A549 (cell line): Measurements from ENCODE around the gene SLC25A41. TPM values are rescaled to one million over a fixed set of nuclear protein-coding genes. Genes with fewer than 3 reads are reported as not detected.
A peak's percentile ranks its signal among the peaks of the same experiment; 100 is the strongest.

ENCODE experiments used
- ATAC-seq, 2 experiments: fragments of 200-7000 bp in 1 of 2; fragments of >200 bp in 1 of 2; cut with Nextera tagmentation in 1 of 2; cut with Tn5 transposase in 1 of 2; 3 replicates each; pipeline versions ENCODE4 v1.8.0 to v1.9.1; 2018 to 2020; ENCODE audit warnings: mild to moderate bottlenecking in 1 of 2, moderate library complexity in 1 of 2
- CTCF ChIA-PET: fragments of 300-600 bp; sonication (Branson Sonifier 250); formaldehyde crosslinking; extraction: SDS; loops from one replicate; lab custom pipeline; 2021; ENCODE audit warnings: antibody characterized with exemption, inconsistent platforms; lab: Yijun Ruan, JAX
- POLR2A ChIA-PET: fragments of 350-600 bp; formaldehyde crosslinking; extraction: SDS; loops from one replicate; lab custom pipeline; 2021; ENCODE audit warnings: antibody characterized with exemption, inconsistent platforms; lab: Yijun Ruan, JAX
- DNase-seq, 2 experiments: peaks; one replicate each; pipeline versions ENCODE4 v3.0.0 to v3.0.0-alpha.2; 2011 to 2016; ENCODE audit warnings: low read depth in 1 of 2, low spot score in 1 of 2
- FAIRE-seq: peaks from 2 replicates; lab custom pipeline; 2011; peaks lifted over from hg19 to GRCh38; lab: Jason Lieb, UNC
- H3K27ac ChIP-seq, 2 experiments: fragments of >200 bp; sonication (Bioruptor Twin); formaldehyde crosslinking; 3 replicates each; pipeline ENCODE4 v1.5.1; 2016 to 2017
- H3K4me1 ChIP-seq: fragments of >200 bp; sonication (Bioruptor Twin); formaldehyde crosslinking; 3 replicates; pipeline ENCODE4 v1.6.1; 2016
- H3K4me2 ChIP-seq: fragments of >200 bp; sonication (Bioruptor Twin); formaldehyde crosslinking; 3 replicates; pipeline ENCODE4 v1.6.1; 2016
- H3K4me3 ChIP-seq: fragments of >200 bp; sonication (Bioruptor Twin); formaldehyde crosslinking; 3 replicates; pipeline ENCODE4 v1.5.1; 2016
- H3K9me3 ChIP-seq: fragments of >200 bp; sonication (Bioruptor Twin); formaldehyde crosslinking; 3 replicates; pipeline ENCODE4 v1.6.1; 2016
- EHMT2 ChIP-seq: fragments of 200-600 bp; sonication (generic); IDR thresholded peaks from 2 replicates; pipeline ENCODE4 v1.6.1; 2016; ENCODE audit warnings: antibody characterized with exemption, low read depth, mild to moderate bottlenecking, moderate library complexity
- FOSB ChIP-seq: fragments of 250-450 bp; sonication (Bioruptor Pico); IDR thresholded peaks from 2 replicates; pipeline ENCODE4 v1.5.0; 2020; ENCODE audit warnings: mild to moderate bottlenecking, moderate library complexity
- GATA3 ChIP-seq: IDR thresholded peaks from 2 replicates; pipeline ENCODE4 v1.6.1; 2012; ENCODE audit warnings: borderline replicate concordance
- HEYL ChIP-seq: fragments of 250-450 bp; sonication (Bioruptor Pico); IDR thresholded peaks from 2 replicates; pipeline ENCODE4 v1.8.0; 2021; ENCODE audit warnings: mild to moderate bottlenecking, moderate library complexity
- HOXA7 ChIP-seq: fragments of 250-450 bp; sonication (Bioruptor Pico); IDR thresholded peaks from 2 replicates; pipeline ENCODE4 v1.5.0; 2020; ENCODE audit warnings: mild to moderate bottlenecking, moderate library complexity
- HOXB5 ChIP-seq: fragments of 250-450 bp; sonication (Bioruptor Pico); IDR thresholded peaks from 2 replicates; pipeline ENCODE4 v1.5.0; 2020; ENCODE audit warnings: mild to moderate bottlenecking, moderate library complexity
- JUN ChIP-seq, 2 experiments: fragments of >200 bp; sonication (Bioruptor Twin); formaldehyde crosslinking; IDR thresholded peaks; 2 replicates in 1 of 2; 3 replicates in 1 of 2; pipeline ENCODE4 v1.6.1; 2016 to 2017
- KDM5A ChIP-seq: fragments of 200-600 bp; sonication (generic); IDR thresholded peaks from 2 replicates; pipeline ENCODE4 v1.6.1; 2016; ENCODE audit warnings: antibody characterized with exemption, mild to moderate bottlenecking
- MAFK ChIP-seq: fragments of 450-650 bp; IDR thresholded peaks from 2 replicates; pipeline ENCODE4 v1.6.1; 2014; ENCODE audit not compliant: partially characterized antibody
- MAX ChIP-seq: IDR thresholded peaks from 2 replicates; pipeline ENCODE4 v1.6.1; 2012
- MAZ ChIP-seq: fragments of 150-350 bp; IDR thresholded peaks from 2 replicates; pipeline ENCODE4 v1.6.1; 2014; ENCODE audit warnings: antibody characterized with exemption, low read depth, low read length, borderline replicate concordance
- NFE2L2 ChIP-seq: fragments of 150-350 bp; conservative IDR thresholded peaks from 2 replicates; pipeline ENCODE4 v1.6.1; 2014; ENCODE audit warnings: low read length
- PBX3 ChIP-seq: IDR thresholded peaks from 2 replicates; pipeline ENCODE4 v1.6.1; 2012
- PHF8 ChIP-seq: fragments of 200-600 bp; sonication (generic); IDR thresholded peaks from 2 replicates; pipeline ENCODE4 v1.6.1; 2016; ENCODE audit warnings: low read depth, mild to moderate bottlenecking, antibody characterized with exemption, moderate library complexity, borderline replicate concordance
- POLR2A ChIP-seq: IDR thresholded peaks from 2 replicates; pipeline ENCODE4 v1.6.1; 2012; ENCODE audit warnings: mild to moderate bottlenecking, low read length
- SREBF2 ChIP-seq: fragments of 450-650 bp; IDR thresholded peaks from 2 replicates; pipeline ENCODE4 v1.6.1; 2014; ENCODE audit warnings: mild to moderate bottlenecking, moderate library complexity
- USF2 ChIP-seq: fragments of 450-650 bp; IDR thresholded peaks from 2 replicates; pipeline ENCODE4 v1.6.1; 2014; ENCODE audit warnings: antibody characterized with exemption
- WGBS: methylation state at CpG from one replicate; pipeline ENCODE4 v1.1.6; 2017; ENCODE audit errors: missing lambda C conversion rate; 5-methylcytosine and 5-hydroxymethylcytosine counted together
- polyA plus RNA-seq, 4 experiments: library from polyadenylated mRNA; depleted of rRNA in 3 of 4; stranded (reverse); fragments of >200 nt; fragmentation: RNase III in 1 of 4; extraction: RNeasy Plus Mini Kit Qiagen cat#74134 plus additional on column Dnase treatment in 1 of 4; gene quantifications; 2 replicates in 3 of 4; 3 replicates in 1 of 4; pipeline ENCODE4 v1.2.3, GENCODE V29; 2011 to 2017
- TF ChIP-seq, protein P1 (sequence below): fragments of >200 bp; sonication (Bioruptor Twin); formaldehyde crosslinking; IDR thresholded peaks from 3 replicates; pipeline ENCODE4 v1.6.1; 2016

SLC25A41 gene
- polyA plus RNA-seq, 2 of the 4 experiments (the other 2 are of a cell fraction): 0.09 to 0.26 TPM

GRCh38 chr19:6394831-6395230 is 38.7 kb downstream of the SLC25A41 start:
- Histone ChIP-seq H3K9me3 (no peaks in the 10 kb centered on the region), H3K4me1 (peaks cover 6% of the 10 kb centered on the region; the same call in 1 of the 3 replicates), H3K4me2 (no peak overlapping the region), H3K4me3 (no peak overlapping the region), H3K27ac (no peak overlapping the region)
- CTCF ChIA-PET: interaction anchor here (0.7 kb wide), 1 partner anchor 902 kb away, joined by 3 read pairs; no protein-coding TSS in a partner anchor
- POLR2A ChIA-PET: interaction anchor here (1.1 kb wide), 1 partner anchor 22 kb away, joined by 10 read pairs; the partner anchor contains the start of gene ALKBH7
- FAIRE-seq (no peak), DNase-seq (no peak), ATAC-seq (no peak)
- WGBS: 85% methylated on average over 3 of the region's 3 CpGs
- no peak for TF ChIP-seq KDM5A

GRCh38 chr19:6393983-6394412 is 39.6 kb downstream of the SLC25A41 start:
- H3K9me3 ChIP-seq: no peaks in the 10 kb centered on the region
- peak overlapping the region; percentile 86 for H3K4me2 ChIP-seq
- ChIA-PET POLR2A (interaction anchor here (0.8 to 1.1 kb wide), 3 partner anchors 9 to 82 kb away, joined by 3 to 10 read pairs (median 4); partner anchors contain the start of gene ALKBH7), CTCF (interaction anchor here (0.6 kb wide), 1 partner anchor 10 kb away, joined by 4 read pairs; no protein-coding TSS in a partner anchor)
- H3K4me3 ChIP-seq: peak overlapping the region; percentile 87
- TF ChIP-seq USF2 (no peak), FOSB (CRISPR knock-in tag) (no peak), HOXB5 (CRISPR knock-in tag) (no peak), GATA3 (no peak), NFE2L2 (no peak), PBX3 (no peak), SREBF2 (no peak)
- TF ChIP-seq, protein P1, sequence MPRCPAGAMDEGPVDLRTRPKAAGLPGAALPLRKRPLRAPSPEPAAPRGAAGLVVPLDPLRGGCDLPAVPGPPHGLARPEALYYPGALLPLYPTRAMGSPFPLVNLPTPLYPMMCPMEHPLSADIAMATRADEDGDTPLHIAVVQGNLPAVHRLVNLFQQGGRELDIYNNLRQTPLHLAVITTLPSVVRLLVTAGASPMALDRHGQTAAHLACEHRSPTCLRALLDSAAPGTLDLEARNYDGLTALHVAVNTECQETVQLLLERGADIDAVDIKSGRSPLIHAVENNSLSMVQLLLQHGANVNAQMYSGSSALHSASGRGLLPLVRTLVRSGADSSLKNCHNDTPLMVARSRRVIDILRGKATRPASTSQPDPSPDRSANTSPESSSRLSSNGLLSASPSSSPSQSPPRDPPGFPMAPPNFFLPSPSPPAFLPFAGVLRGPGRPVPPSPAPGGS: no peak
- H3K27ac ChIP-seq: peak overlapping the region; percentile 85 to 100
- DNase-seq (no peak), ATAC-seq (peak in 1 of 2 experiments; percentile 5; a peak in 3 of 6 replicates), FAIRE-seq (no peak)
- H3K4me1 ChIP-seq: peaks cover 6% of the 10 kb centered on the region; the same call in 1 of the 3 replicates
- WGBS: 58% methylated on average over 5 of the region's 14 CpGs

DNA sequence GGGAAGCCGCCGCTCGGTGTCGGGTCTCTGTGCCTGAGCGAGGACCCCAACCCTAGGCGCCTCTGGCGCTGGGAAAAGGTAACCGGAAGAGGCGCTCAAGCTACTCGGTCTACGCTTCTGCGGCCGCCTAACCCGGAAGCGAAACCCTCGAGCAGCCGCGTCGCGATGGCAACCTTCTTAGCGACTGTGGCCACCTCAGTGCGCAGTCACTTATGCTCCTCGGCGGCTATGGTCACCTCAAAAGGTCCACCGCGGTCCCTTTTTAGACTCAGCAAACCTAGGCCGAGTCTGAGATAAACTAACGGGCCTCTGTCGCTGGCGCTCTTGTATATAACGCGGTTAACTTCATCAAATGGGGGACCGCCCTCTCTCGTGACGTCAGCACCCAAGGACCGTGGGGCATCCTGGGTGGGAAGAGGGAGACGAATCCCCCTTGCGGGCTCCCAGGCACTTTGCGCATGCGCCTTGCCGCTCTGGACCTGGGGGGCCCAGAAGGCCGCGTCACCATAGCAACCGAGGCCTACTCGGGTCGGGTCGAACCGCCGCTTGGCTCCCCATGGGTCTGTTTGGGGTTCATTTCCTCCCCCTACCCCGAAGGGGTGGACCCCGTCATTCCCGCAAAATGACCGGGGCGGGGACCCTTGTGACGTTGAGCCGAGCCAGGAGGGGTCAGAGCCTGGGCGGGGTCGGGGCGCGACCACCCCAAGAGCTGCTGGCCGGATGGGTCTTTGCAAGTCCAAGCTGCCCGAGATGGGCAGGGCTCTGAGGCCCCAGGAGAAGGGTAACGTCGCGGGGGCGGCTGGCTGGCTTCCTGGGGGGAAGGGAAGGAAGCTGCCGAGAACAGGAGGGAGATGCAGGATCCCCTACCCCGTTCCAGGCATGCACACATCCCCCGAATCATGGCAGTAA is 40.2 kb downstream of the SLC25A41 start, which contains the start of gene GTF2F1:
TSS of gene GTF2F1 (minus strand) at position 91 of the 909 bp plus-strand sequence. CDS start 169 bp downstream, outside the sequence.
- no peak for TF ChIP-seq MAFK
- TF ChIP-seq PHF8: peak; percentile 60; the same call in 1 of the 2 replicates
- TF ChIP-seq, protein P1: 0 out of 3 replicates have a peak, but pooled peaks have one; percentile 33
- no peak for TF ChIP-seq EHMT2
- 0 out of 2 replicates have a peak, but pooled peaks have one; percentile 37 for TF ChIP-seq MAX
- TF ChIP-seq PBX3: no peak
- no peak for TF ChIP-seq HOXA7 (CRISPR knock-in tag)
- no peak for TF ChIP-seq HEYL (CRISPR knock-in tag)
- TF ChIP-seq POLR2A: peak; percentile 29
- peak in 1 of 2 experiments; percentile 36; a peak in 1 of 5 replicates for TF ChIP-seq JUN (IDR thresholded peaks at IDR 0.05)
- no peak for TF ChIP-seq MAZ
- no peak for TF ChIP-seq NFE2L2
- peaks cover 6% of the 10 kb centered on the region; the same call in 1 of the 3 replicates for H3K4me1 ChIP-seq
- no peaks in the 10 kb centered on the region for H3K9me3 ChIP-seq
- no peak for FAIRE-seq
- peak within 1 kb of the TSS; percentile 87 for H3K4me3 ChIP-seq
- ATAC-seq: peak; percentile 93 to 94
- 0% methylated on average over 28 of the region's 69 CpGs for WGBS
- peak within 1 kb of the TSS; percentile 85 to 100 for H3K27ac ChIP-seq
- ChIA-PET POLR2A (interaction anchor here (0.6 to 1.3 kb wide), 5 partner anchors 10 to 83 kb away, joined by 3 to 10 read pairs (median 3); partner anchors contain the start of genes ALKBH7, KHSRP and SLC25A23), CTCF (no interaction called here)
- H3K4me2 ChIP-seq: peak within 1 kb of the TSS; percentile 86
- peak; percentile 93 to 94 for DNase-seq
